Right atrium auricular region (tissue), 2 donors: ENCODE data around the gene EPSTI1. TPM values are rescaled to one million over a fixed set of nuclear protein-coding genes. Genes with fewer than 3 reads are reported as not detected.

Experiments used
- DNase-seq: peaks from one replicate; pipeline ENCODE4 v3.0.0-alpha.2; 2019; ENCODE audit warnings: low spot score
- H3K27ac ChIP-seq, 2 donors: fragments of 200-600 bp; sonication (generic); 1 replicate in 1 of 2; 2 replicates in 1 of 2; pipeline ENCODE4 v1.5.1; 2016 to 2019
- H3K27me3 ChIP-seq, 2 donors: fragments of 200-600 bp; sonication (generic); one replicate each; pipeline versions ENCODE4 v1.5.1 to v1.6.0; 2017 to 2019
- H3K36me3 ChIP-seq: fragments of 200-600 bp; sonication (generic); one replicate; pipeline ENCODE4 v1.5.1; 2016
- H3K4me1 ChIP-seq, 2 donors: fragments of 200-600 bp; sonication (generic); one replicate each; pipeline versions ENCODE4 v1.5.1 to v1.6.0; 2017 to 2019
- H3K4me3 ChIP-seq, 2 donors: fragments of 200-600 bp; sonication (generic); 1 replicate in 1 of 2; 2 replicates in 1 of 2; pipeline ENCODE4 v1.5.1; 2017 to 2019; ENCODE audit warnings: mild to moderate bottlenecking in 1 of 2, moderate library complexity in 1 of 2
- H3K9me3 ChIP-seq, 2 donors: fragments of 200-600 bp; sonication (generic); one replicate each; pipeline ENCODE4 v1.5.1; 2019
- CTCF ChIP-seq, 2 donors: fragments of 200-600 bp; sonication (generic); IDR thresholded peaks; one replicate each; pipeline ENCODE4 v1.5.1; 2019; ENCODE audit warnings: antibody characterized with exemption in 2 of 2
- total RNA-seq, 2 donors: library from RNA; depleted of rRNA; stranded (reverse); fragments of >200 nt; gene quantifications; one replicate each; pipeline ENCODE4 v1.1.0, GENCODE V29; 2016

Gene EPSTI1
- total RNA-seq, 2 donors from 2014 or later = 3.1 to 3.9 TPM

- no peak for TF ChIP-seq CTCF (IDR thresholded peaks at IDR 0.05)
- no peak overlapping the region for H3K4me3 ChIP-seq
- DNase-seq = no peak
- H3K9me3 ChIP-seq = no peaks in the 10 kb centered on the region
- H3K27ac ChIP-seq = no peak overlapping the region
- H3K4me1 ChIP-seq = peaks cover 0 to 6% of the 10 kb centered on the region in 2 donors
- H3K27me3 ChIP-seq = no peaks in the 10 kb centered on the region
- no peaks in the 10 kb centered on the region for H3K36me3 ChIP-seq
These were observed 16.6 kb upstream of the EPSTI1 start for GRCh38 chr13:43008596-43008995.

GRCh38 chr13:43006893-43007631 lies 15.0 kb upstream of the EPSTI1 start:
- H3K4me1 ChIP-seq = peaks cover 0 to 6% of the 10 kb centered on the region in 2 donors
- no peak for TF ChIP-seq CTCF (IDR thresholded peaks at IDR 0.05)
- no peaks in the 10 kb centered on the region for H3K27me3 ChIP-seq
- no peak for DNase-seq
- no peaks in the 10 kb centered on the region for H3K36me3 ChIP-seq
- no peak overlapping the region for H3K27ac ChIP-seq
- no peaks in the 10 kb centered on the region for H3K9me3 ChIP-seq
- no peak overlapping the region for H3K4me3 ChIP-seq

GRCh38 chr13:43005460-43006236 lies 13.6 kb upstream of the EPSTI1 start:
- Histone ChIP-seq H3K9me3 (no peaks in the 10 kb centered on the region), H3K36me3 (no peaks in the 10 kb centered on the region), H3K4me1 (peaks cover 0 to 6% of the 10 kb centered on the region in 2 donors), H3K4me3 (no peak overlapping the region), H3K27ac (peak overlapping the region in 1 of 2 donors; percentile 14), H3K27me3 (no peaks in the 10 kb centered on the region)
- DNase-seq = no peak
- TF ChIP-seq CTCF (IDR thresholded peaks at IDR 0.05) = no peak

GRCh38 chr13:43003729-43004128 lies 11.7 kb upstream of the EPSTI1 start:
- Histone ChIP-seq H3K36me3 (no peaks in the 10 kb centered on the region), H3K27ac (no peak overlapping the region), H3K4me3 (no peak overlapping the region), H3K27me3 (no peaks in the 10 kb centered on the region), H3K9me3 (no peaks in the 10 kb centered on the region), H3K4me1 (peaks cover 0 to 6% of the 10 kb centered on the region in 2 donors)
- TF ChIP-seq CTCF (IDR thresholded peaks at IDR 0.05) = no peak
- no peak for DNase-seq

GRCh38 chr13:43003010-43003409 lies 11.0 kb upstream of the EPSTI1 start:
- H3K4me3 ChIP-seq = no peak overlapping the region
- no peaks in the 10 kb centered on the region for H3K27me3 ChIP-seq
- peak overlapping the region in 1 of 2 donors; percentile 6 for H3K27ac ChIP-seq
- no peaks in the 10 kb centered on the region for H3K9me3 ChIP-seq
- no peak for TF ChIP-seq CTCF (IDR thresholded peaks at IDR 0.05)
- H3K4me1 ChIP-seq = peaks cover 0 to 6% of the 10 kb centered on the region in 2 donors
- DNase-seq = no peak
- no peaks in the 10 kb centered on the region for H3K36me3 ChIP-seq
